HepG2 (cell line): ENCODE data around the gene PDCD11. TPM values are rescaled to one million over a fixed set of nuclear protein-coding genes. Genes with fewer than 3 reads are reported as not detected.

ENCODE experiments used
- CHD4 ChIP-seq: fragments of 200-600 bp; sonication (generic); IDR thresholded peaks from 2 replicates; pipeline ENCODE4 v1.7.0; 2017; ENCODE audit warnings: mild to moderate bottlenecking, low read length, borderline replicate concordance
- DPF2 ChIP-seq: sonication (generic); formaldehyde crosslinking; IDR thresholded peaks from 2 replicates; pipeline ENCODE4 v1.4.0; 2020; ENCODE audit warnings: mild to moderate bottlenecking, low read depth, missing genetic modification reagents, borderline replicate concordance
- GRHL1 ChIP-seq: sonication (generic); formaldehyde crosslinking; conservative IDR thresholded peaks from 2 replicates; pipeline ENCODE4 v1.8.0; 2022; ENCODE audit warnings: missing genetic modification reagents
- IRF2 ChIP-seq: IDR thresholded peaks from 2 replicates; pipeline ENCODE4 v1.6.1; 2018; ENCODE audit warnings: missing genetic modification reagents, missing compliant biosample characterization
- RBFOX2 ChIP-seq: fragments of 200-400 bp; formaldehyde crosslinking; IDR thresholded peaks from 2 replicates; pipeline ENCODE4 v1.6.1; 2017; ENCODE audit warnings: low read depth, mild to moderate bottlenecking, low read length
- RBM39 ChIP-seq: fragments of 200-400 bp; formaldehyde crosslinking; IDR thresholded peaks from one replicate; pipeline ENCODE4 v1.6.1; 2018; ENCODE audit warnings: antibody characterized with exemption, mild to moderate bottlenecking, low read depth, low read length; ENCODE audit not compliant: poor library complexity, severe bottlenecking
- RNF2 ChIP-seq: fragments of 450-650 bp; conservative IDR thresholded peaks from 2 replicates; pipeline ENCODE4 v1.6.1; 2016; ENCODE audit warnings: low read depth
- SOX13 ChIP-seq, 3 experiments: fragments of 450-650 bp in 1 of 3; sonication (generic) in 1 of 3; formaldehyde crosslinking in 1 of 3; IDR thresholded peaks in 2 of 3; conservative IDR thresholded peaks in 1 of 3; 2 replicates each; pipeline versions ENCODE4 v1.5.0 to v1.6.1; 2016 to 2020; ENCODE audit warnings: antibody characterized with exemption in 1 of 3, mild to moderate bottlenecking in 1 of 3, missing compliant biosample characterization in 1 of 3, missing genetic modification reagents in 1 of 3, moderate library complexity in 1 of 3
- SOX5 ChIP-seq: IDR thresholded peaks from 2 replicates; pipeline ENCODE4 v1.6.1; 2016; ENCODE audit warnings: borderline replicate concordance
- ZBTB8A ChIP-seq: sonication (generic); formaldehyde crosslinking; IDR thresholded peaks from 2 replicates; pipeline ENCODE4 v1.4.0; 2020; ENCODE audit warnings: mild to moderate bottlenecking, low read depth, missing genetic modification reagents, borderline replicate concordance
- ZKSCAN1 ChIP-seq: fragments of 150-350 bp; IDR thresholded peaks from 2 replicates; pipeline ENCODE4 v1.6.1; 2014; ENCODE audit warnings: low read length
- ZNF274 ChIP-seq: sonication (generic); formaldehyde crosslinking; IDR thresholded peaks from 2 replicates; pipeline ENCODE4 v1.5.1; 2020; ENCODE audit warnings: mild to moderate bottlenecking, missing genetic modification reagents
- ZNF282 ChIP-seq: fragments of 450-650 bp; IDR thresholded peaks from 2 replicates; pipeline ENCODE4 v1.6.1; 2018; ENCODE audit not compliant: partially characterized antibody
- ZNF496 ChIP-seq: sonication (generic); formaldehyde crosslinking; IDR thresholded peaks from 2 replicates; pipeline ENCODE4 v1.8.1; 2023; ENCODE audit warnings: mild to moderate bottlenecking, moderate library complexity, missing genetic modification reagents; ENCODE audit not compliant: insufficient replicate concordance
- ZNF616 ChIP-seq: sonication (generic); formaldehyde crosslinking; IDR thresholded peaks from 2 replicates; pipeline ENCODE4 v1.5.0; 2020; ENCODE audit warnings: low read depth, mild to moderate bottlenecking, missing genetic modification reagents
- ZNF660 ChIP-seq: sonication (generic); formaldehyde crosslinking; IDR thresholded peaks from 2 replicates; pipeline ENCODE4 v1.5.1; 2020; ENCODE audit warnings: mild to moderate bottlenecking, low read depth, missing genetic modification reagents, borderline replicate concordance
- ZNF672 ChIP-seq: sonication (generic); formaldehyde crosslinking; IDR thresholded peaks from 2 replicates; pipeline ENCODE4 v1.8.1; 2022; ENCODE audit warnings: missing genetic modification reagents
- ZNF724P ChIP-seq: sonication (generic); formaldehyde crosslinking; IDR thresholded peaks from 2 replicates; pipeline ENCODE4 v1.8.0; 2022; ENCODE audit warnings: missing genetic modification reagents, borderline replicate concordance
- ZNF770 ChIP-seq: sonication (generic); formaldehyde crosslinking; IDR thresholded peaks from 2 replicates; pipeline ENCODE4 v1.5.0; 2020; ENCODE audit warnings: mild to moderate bottlenecking, missing genetic modification reagents
- polyA plus RNA-seq, 8 experiments: library from polyadenylated mRNA; depleted of rRNA in 3 of 8; stranded (reverse) in 7 of 8; unstranded in 1 of 8; fragments of >200 nt; fragmentation: Illumina TruSeq in 4 of 8; extraction: Trizol in 4 of 8; gene quantifications; 2 replicates each; pipeline versions ENCODE4 v1.2.1 to v1.2.3, GENCODE V29; 2011 to 2016; ENCODE audit warnings: low read depth in 4 of 8, missing spikeins in 1 of 8, mixed read lengths in 1 of 8; ENCODE audit not compliant: insufficient read depth in 1 of 8
- total RNA-seq, 5 experiments: library from RNA; depleted of rRNA; stranded (reverse); fragments of >200 nt; fragmentation: Illumina TruSeq; extraction: Trizol; gene quantifications; 2 replicates each; pipeline ENCODE4 v1.2.3, GENCODE V29; 2016; ENCODE audit warnings: low read depth in 1 of 5
- TF ChIP-seq, protein P1 (sequence below): sonication (generic); formaldehyde crosslinking; IDR thresholded peaks from 2 replicates; pipeline ENCODE4 v1.5.1; 2020; ENCODE audit warnings: mild to moderate bottlenecking, moderate library complexity, missing genetic modification reagents
- TF ChIP-seq, protein P2 (sequence below): sonication (generic); formaldehyde crosslinking; IDR thresholded peaks from 2 replicates; pipeline ENCODE4 v1.4.0; 2020; ENCODE audit warnings: low read depth, mild to moderate bottlenecking, missing genetic modification reagents

The PDCD11 gene
- total and polyA plus RNA-seq, 2 of the 13 experiments (the other 11 are each of a cell fraction or from before 2014, with no cell fraction given), result 12.8 to 52.8 TPM

- TF ChIP-seq SOX13 (IDR thresholded peaks at IDR 0.05), result no peak; the same call in 1 of the 2 replicates
- peak in 1 of 2 experiments; percentile 41; a peak in 1 of 4 replicates for TF ChIP-seq SOX13 (CRISPR knock-in tag; conservative IDR thresholded peaks at IDR 0.05 in 1 of 2, IDR thresholded peaks at IDR 0.05 in 1 of 2)
- no peak for TF ChIP-seq ZNF496
- TF ChIP-seq ZNF672, result 0 out of 2 replicates have a peak, but pooled peaks have one; percentile 37
- TF ChIP-seq, protein P1, sequence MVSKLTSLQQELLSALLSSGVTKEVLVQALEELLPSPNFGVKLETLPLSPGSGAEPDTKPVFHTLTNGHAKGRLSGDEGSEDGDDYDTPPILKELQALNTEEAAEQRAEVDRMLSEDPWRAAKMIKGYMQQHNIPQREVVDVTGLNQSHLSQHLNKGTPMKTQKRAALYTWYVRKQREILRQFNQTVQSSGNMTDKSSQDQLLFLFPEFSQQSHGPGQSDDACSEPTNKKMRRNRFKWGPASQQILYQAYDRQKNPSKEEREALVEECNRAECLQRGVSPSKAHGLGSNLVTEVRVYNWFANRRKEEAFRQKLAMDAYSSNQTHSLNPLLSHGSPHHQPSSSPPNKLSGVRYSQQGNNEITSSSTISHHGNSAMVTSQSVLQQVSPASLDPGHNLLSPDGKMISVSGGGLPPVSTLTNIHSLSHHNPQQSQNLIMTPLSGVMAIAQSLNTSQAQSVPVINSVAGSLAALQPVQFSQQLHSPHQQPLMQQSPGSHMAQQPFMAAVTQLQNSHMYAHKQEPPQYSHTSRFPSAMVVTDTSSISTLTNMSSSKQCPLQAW (CRISPR knock-in tag), result peak; percentile 77
- no peak for TF ChIP-seq RBM39
- TF ChIP-seq ZNF274 (CRISPR knock-in tag), result peak; percentile 75; the same call in 1 of the 2 replicates
- TF ChIP-seq ZNF770 (CRISPR knock-in tag), result peak; percentile 53; the same call in 1 of the 2 replicates
- TF ChIP-seq ZNF616 (CRISPR knock-in tag), result no peak
- TF ChIP-seq SOX5 (CRISPR knock-in tag), result no peak; the same call in 1 of the 2 replicates
- TF ChIP-seq IRF2, result peak; percentile 77
- TF ChIP-seq ZKSCAN1, result no peak
- no peak for TF ChIP-seq GRHL1 (CRISPR knock-in tag)
- TF ChIP-seq RNF2, result no peak
- TF ChIP-seq ZBTB8A (CRISPR knock-in tag), result no peak
- TF ChIP-seq ZNF724P, result no peak
- TF ChIP-seq RBFOX2, result peak; percentile 69; the same call in 1 of the 2 replicates
- TF ChIP-seq ZNF282, result no peak
- no peak for TF ChIP-seq DPF2 (CRISPR knock-in tag)
- no peak for TF ChIP-seq CHD4
- no peak for TF ChIP-seq ZNF660 (CRISPR knock-in tag)
- TF ChIP-seq, protein P2, sequence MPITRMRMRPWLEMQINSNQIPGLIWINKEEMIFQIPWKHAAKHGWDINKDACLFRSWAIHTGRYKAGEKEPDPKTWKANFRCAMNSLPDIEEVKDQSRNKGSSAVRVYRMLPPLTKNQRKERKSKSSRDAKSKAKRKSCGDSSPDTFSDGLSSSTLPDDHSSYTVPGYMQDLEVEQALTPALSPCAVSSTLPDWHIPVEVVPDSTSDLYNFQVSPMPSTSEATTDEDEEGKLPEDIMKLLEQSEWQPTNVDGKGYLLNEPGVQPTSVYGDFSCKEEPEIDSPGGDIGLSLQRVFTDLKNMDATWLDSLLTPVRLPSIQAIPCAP (CRISPR knock-in tag), result 0 out of 2 replicates have a peak, but pooled peaks have one; percentile 62
Measured at GRCh38 chr10:103367782-103368518, 28.5 kb upstream of the PDCD11 start, which contains the start of gene TAF5 (continued).
